K562 (cell line): ENCODE data around the gene HRC. TPM values are rescaled to one million over a fixed set of nuclear protein-coding genes. Genes with fewer than 3 reads are reported as not detected.

Source experiments
- ELF2 ChIP-seq: fragments of 250-450 bp; sonication (Bioruptor Pico); IDR thresholded peaks from 2 replicates; pipeline ENCODE4 v1.5.0; 2021; ENCODE audit warnings: mild to moderate bottlenecking
- FOS ChIP-seq: IDR thresholded peaks from 3 replicates; pipeline ENCODE4 v1.6.1; 2011; ENCODE audit not compliant: insufficient read length; ENCODE audit errors: extremely low read depth
- GTF2B ChIP-seq: IDR thresholded peaks from 2 replicates; pipeline ENCODE4 v1.6.1; 2011; ENCODE audit not compliant: insufficient read length; ENCODE audit errors: extremely low read depth
- JUN ChIP-seq, 2 experiments: sonication (generic) in 1 of 2; formaldehyde crosslinking in 1 of 2; IDR thresholded peaks; 2 replicates each; pipeline versions ENCODE4 v1.6.1 to v1.8.0; 2012 to 2022; ENCODE audit warnings: borderline replicate concordance in 2 of 2, mild to moderate bottlenecking in 2 of 2, improper control_type of control experiment in 1 of 2, low read depth in 1 of 2, low read length in 1 of 2, missing genetic modification reagents in 1 of 2
- KAT8 ChIP-seq: fragments of 450-650 bp; IDR thresholded peaks from 2 replicates; pipeline ENCODE4 v1.6.1; 2016; ENCODE audit warnings: low read depth, mild to moderate bottlenecking
- MAFF ChIP-seq: IDR thresholded peaks from 2 replicates; pipeline ENCODE4 v1.6.1; 2012; ENCODE audit warnings: low read length, improper control_type of control experiment
- NCOA1 ChIP-seq: fragments of 450-650 bp; IDR thresholded peaks from 2 replicates; pipeline ENCODE4 v1.6.1; 2016; ENCODE audit warnings: low read depth
- NCOA4 ChIP-seq: fragments of 450-650 bp; IDR thresholded peaks from 2 replicates; pipeline ENCODE4 v1.6.1; 2018; ENCODE audit warnings: mild to moderate bottlenecking; ENCODE audit not compliant: partially characterized antibody
- NFYB ChIP-seq: IDR thresholded peaks from 2 replicates; pipeline ENCODE4 v1.6.1; 2011; ENCODE audit warnings: mild to moderate bottlenecking, moderate library complexity; ENCODE audit not compliant: insufficient read length; ENCODE audit errors: extremely low read depth
- NONO ChIP-seq, 2 experiments: fragments of 200-400 bp in 1 of 2; fragments of 450-650 bp in 1 of 2; formaldehyde crosslinking in 1 of 2; IDR thresholded peaks; 2 replicates each; pipeline ENCODE4 v1.6.1; 2017; ENCODE audit warnings: low read depth in 2 of 2, mild to moderate bottlenecking in 2 of 2, moderate library complexity in 2 of 2, low read length in 1 of 2
- NR4A1 ChIP-seq, 2 experiments: fragments of 250-450 bp in 1 of 2; fragments of 450-650 bp in 1 of 2; sonication (Bioruptor Pico) in 1 of 2; IDR thresholded peaks; 2 replicates each; pipeline versions ENCODE4 v1.4.0 to v1.6.1; 2016 to 2020; ENCODE audit warnings: mild to moderate bottlenecking in 2 of 2, missing compliant biosample characterization in 1 of 2, missing genetic modification characterization in 1 of 2, moderate library complexity in 1 of 2
- PTTG1 ChIP-seq: fragments of 450-650 bp; IDR thresholded peaks from 2 replicates; pipeline ENCODE4 v1.6.1; 2016; ENCODE audit warnings: low read depth, mild to moderate bottlenecking, missing genetic modification characterization, missing compliant biosample characterization
- SNRNP70 ChIP-seq: fragments of 200-400 bp; formaldehyde crosslinking; optimal IDR thresholded peaks from 2 replicates; pipeline ENCODE3; 2017; ENCODE audit warnings: low read depth, low read length
- STAT5A ChIP-seq: IDR thresholded peaks from 2 replicates; pipeline ENCODE4 v1.6.1; 2012; ENCODE audit warnings: low read length, inconsistent platforms, borderline replicate concordance
- WHSC1 ChIP-seq: IDR thresholded peaks from one replicate; pipeline ENCODE4 v1.6.1; 2012; ENCODE audit warnings: low read length, control low read depth, inconsistent platforms
- ZFP1 ChIP-seq: fragments of 450-650 bp; formaldehyde crosslinking; IDR thresholded peaks from 2 replicates; pipeline ENCODE4 v1.4.0; 2020; ENCODE audit warnings: mild to moderate bottlenecking, mixed read lengths
- ZNF347 ChIP-seq: fragments of 450-650 bp; formaldehyde crosslinking; IDR thresholded peaks from 2 replicates; pipeline ENCODE4 v1.4.0; 2020; ENCODE audit warnings: low read depth, mild to moderate bottlenecking, moderate library complexity
- ZNF354B ChIP-seq: fragments of 250-450 bp; sonication (Bioruptor Pico); IDR thresholded peaks from 2 replicates; pipeline ENCODE4 v1.4.0; 2020
- polyA plus RNA-seq, 8 experiments: library from polyadenylated mRNA; depleted of rRNA in 4 of 8; stranded (reverse) in 5 of 8; unstranded in 3 of 8; fragments of >200 nt; fragmentation: Nextera tagmentation in 2 of 8; fragmentation: Illumina TruSeq in 1 of 8; extraction: Ambion mirVana in 2 of 8; extraction: Trizol in 1 of 8; gene quantifications; 2 replicates each; pipeline versions ENCODE4 v1.2.1 to v1.2.3, GENCODE V29; 2011 to 2014; ENCODE audit warnings: inconsistent platforms in 1 of 8, missing spikeins in 1 of 8
- total RNA-seq, 7 experiments: library from RNA; depleted of rRNA in 6 of 7; stranded (reverse); fragments of >200 nt in 6 of 7; fragmentation: Illumina TruSeq in 2 of 7; extraction: Trizol in 2 of 7; gene quantifications; 2 replicates each; pipeline versions ENCODE4 v1.2.1 to v1.2.3, GENCODE V29; 2011 to 2021; ENCODE audit warnings: low replicate concordance in 1 of 7
- TF ChIP-seq, protein P1 (sequence below): sonication (generic); formaldehyde crosslinking; IDR thresholded peaks from 2 replicates; pipeline ENCODE4 v1.8.1; 2023; ENCODE audit warnings: mild to moderate bottlenecking, missing genetic modification reagents
- TF ChIP-seq, protein P2 (sequence below): fragments of 250-450 bp; sonication (Bioruptor Pico); IDR thresholded peaks from 2 replicates; pipeline ENCODE4 v1.4.0; 2020

The HRC gene
- total and polyA plus RNA-seq, 9 of the 15 experiments (the other 6 are each of a cell fraction or from before 2014, with no cell fraction given), result 0.66 to 18.7 (median 13.1) TPM

- TF ChIP-seq ZFP1 (CRISPR knock-in tag), result no peak
- 0 out of 2 replicates have a peak, but pooled peaks have one; percentile 16 for TF ChIP-seq MAFF
- TF ChIP-seq NONO (IDR thresholded peaks at IDR 0.05; ENCODE audit: low read depth in 2 of 2, low read length in 1 of 2), result peak in 1 of 2 experiments; percentile 98; a peak in 2 of 4 replicates
- no peak for TF ChIP-seq KAT8
- TF ChIP-seq NCOA1, result 0 out of 2 replicates have a peak, but pooled peaks have one; percentile 4
- TF ChIP-seq NCOA4, result no peak
- no peak for TF ChIP-seq PTTG1
- TF ChIP-seq ZNF347 (CRISPR knock-in tag), result no peak
- no peak for TF ChIP-seq STAT5A
- TF ChIP-seq FOS, result no peak
- TF ChIP-seq SNRNP70, result no peak
- TF ChIP-seq NR4A1 (CRISPR knock-in tag; IDR thresholded peaks at IDR 0.05), result 0 out of 2 replicates have a peak, but pooled peaks have one; percentile 67
- no peak for TF ChIP-seq NR4A1 (tag; IDR thresholded peaks at IDR 0.05)
- no peak for TF ChIP-seq ZNF354B (CRISPR knock-in tag)
- TF ChIP-seq GTF2B, result no peak
- TF ChIP-seq NFYB, result no peak
- TF ChIP-seq, protein P1, sequence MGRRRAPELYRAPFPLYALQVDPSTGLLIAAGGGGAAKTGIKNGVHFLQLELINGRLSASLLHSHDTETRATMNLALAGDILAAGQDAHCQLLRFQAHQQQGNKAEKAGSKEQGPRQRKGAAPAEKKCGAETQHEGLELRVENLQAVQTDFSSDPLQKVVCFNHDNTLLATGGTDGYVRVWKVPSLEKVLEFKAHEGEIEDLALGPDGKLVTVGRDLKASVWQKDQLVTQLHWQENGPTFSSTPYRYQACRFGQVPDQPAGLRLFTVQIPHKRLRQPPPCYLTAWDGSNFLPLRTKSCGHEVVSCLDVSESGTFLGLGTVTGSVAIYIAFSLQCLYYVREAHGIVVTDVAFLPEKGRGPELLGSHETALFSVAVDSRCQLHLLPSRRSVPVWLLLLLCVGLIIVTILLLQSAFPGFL (CRISPR knock-in tag), result no peak
- no peak for TF ChIP-seq WHSC1
- no peak for TF ChIP-seq JUN (IDR thresholded peaks at IDR 0.05; ENCODE audit: borderline replicate concordance, low read depth, low read length)
- TF ChIP-seq JUN (CRISPR knock-in tag; IDR thresholded peaks at IDR 0.05; ENCODE audit: borderline replicate concordance), result no peak
- no peak for TF ChIP-seq ELF2 (CRISPR knock-in tag)
- TF ChIP-seq, protein P2, sequence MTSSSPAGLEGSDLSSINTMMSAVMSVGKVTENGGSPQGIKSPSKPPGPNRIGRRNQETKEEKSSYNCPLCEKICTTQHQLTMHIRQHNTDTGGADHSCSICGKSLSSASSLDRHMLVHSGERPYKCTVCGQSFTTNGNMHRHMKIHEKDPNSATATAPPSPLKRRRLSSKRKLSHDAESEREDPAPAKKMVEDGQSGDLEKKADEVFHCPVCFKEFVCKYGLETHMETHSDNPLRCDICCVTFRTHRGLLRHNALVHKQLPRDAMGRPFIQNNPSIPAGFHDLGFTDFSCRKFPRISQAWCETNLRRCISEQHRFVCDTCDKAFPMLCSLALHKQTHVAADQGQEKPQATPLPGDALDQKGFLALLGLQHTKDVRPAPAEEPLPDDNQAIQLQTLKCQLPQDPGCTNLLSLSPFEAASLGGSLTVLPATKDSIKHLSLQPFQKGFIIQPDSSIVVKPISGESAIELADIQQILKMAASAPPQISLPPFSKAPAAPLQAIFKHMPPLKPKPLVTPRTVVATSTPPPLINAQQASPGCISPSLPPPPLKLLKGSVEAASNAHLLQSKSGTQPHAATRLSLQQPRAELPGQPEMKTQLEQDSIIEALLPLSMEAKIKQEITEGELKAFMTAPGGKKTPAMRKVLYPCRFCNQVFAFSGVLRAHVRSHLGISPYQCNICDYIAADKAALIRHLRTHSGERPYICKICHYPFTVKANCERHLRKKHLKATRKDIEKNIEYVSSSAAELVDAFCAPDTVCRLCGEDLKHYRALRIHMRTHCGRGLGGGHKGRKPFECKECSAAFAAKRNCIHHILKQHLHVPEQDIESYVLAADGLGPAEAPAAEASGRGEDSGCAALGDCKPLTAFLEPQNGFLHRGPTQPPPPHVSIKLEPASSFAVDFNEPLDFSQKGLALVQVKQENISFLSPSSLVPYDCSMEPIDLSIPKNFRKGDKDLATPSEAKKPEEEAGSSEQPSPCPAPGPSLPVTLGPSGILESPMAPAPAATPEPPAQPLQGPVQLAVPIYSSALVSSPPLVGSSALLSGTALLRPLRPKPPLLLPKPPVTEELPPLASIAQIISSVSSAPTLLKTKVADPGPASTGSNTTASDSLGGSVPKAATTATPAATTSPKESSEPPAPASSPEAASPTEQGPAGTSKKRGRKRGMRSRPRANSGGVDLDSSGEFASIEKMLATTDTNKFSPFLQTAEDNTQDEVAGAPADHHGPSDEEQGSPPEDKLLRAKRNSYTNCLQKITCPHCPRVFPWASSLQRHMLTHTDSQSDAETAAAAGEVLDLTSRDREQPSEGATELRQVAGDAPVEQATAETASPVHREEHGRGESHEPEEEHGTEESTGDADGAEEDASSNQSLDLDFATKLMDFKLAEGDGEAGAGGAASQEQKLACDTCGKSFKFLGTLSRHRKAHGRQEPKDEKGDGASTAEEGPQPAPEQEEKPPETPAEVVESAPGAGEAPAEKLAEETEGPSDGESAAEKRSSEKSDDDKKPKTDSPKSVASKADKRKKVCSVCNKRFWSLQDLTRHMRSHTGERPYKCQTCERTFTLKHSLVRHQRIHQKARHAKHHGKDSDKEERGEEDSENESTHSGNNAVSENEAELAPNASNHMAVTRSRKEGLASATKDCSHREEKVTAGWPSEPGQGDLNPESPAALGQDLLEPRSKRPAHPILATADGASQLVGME, result no peak
These were observed 5.5 kb downstream of the HRC start (continued) for GRCh38 chr19:49149652-49150105.
